IgD-negative memory B cell (primary cell): ENCODE results near the gene XPR1. TPM values are rescaled to one million over a fixed set of nuclear protein-coding genes. Genes with fewer than 3 reads are reported as not detected.
A peak's percentile ranks its signal among the peaks of the same experiment; 100 is the strongest.
"Not testable (repeated sequence)": the region's sequence is repeated elsewhere in the genome, so short reads cannot be mapped to it uniquely, and the experiment has no call there.

Source experiments
- H3K27ac Mint-ChIP-seq, 3 donors: one replicate each; pipeline ENCODE4 v1.8.0; 2020 to 2022; ENCODE audit warnings: mild to moderate bottlenecking in 3 of 3, mixed read lengths in 3 of 3, moderate library complexity in 1 of 3
- H3K27me3 Mint-ChIP-seq: one replicate; pipeline ENCODE4 v1.8.0; 2021; ENCODE audit warnings: mixed read lengths
- H3K36me3 Mint-ChIP-seq: one replicate; pipeline ENCODE4 v1.8.0; 2020; ENCODE audit warnings: mild to moderate bottlenecking, mixed read lengths
- H3K4me1 Mint-ChIP-seq, 3 donors: one replicate each; pipeline ENCODE4 v1.8.0; 2020 to 2022; ENCODE audit warnings: mixed read lengths in 3 of 3, mild to moderate bottlenecking in 1 of 3
- H3K4me3 Mint-ChIP-seq, 4 donors: one replicate each; pipeline ENCODE4 v1.8.0; 2020 to 2022; ENCODE audit warnings: mild to moderate bottlenecking in 4 of 4, mixed read lengths in 4 of 4, moderate library complexity in 3 of 4
- H3K9me3 Mint-ChIP-seq, 3 donors: one replicate each; pipeline ENCODE4 v1.8.0; 2020 to 2021; ENCODE audit warnings: mixed read lengths in 3 of 3, mild to moderate bottlenecking in 1 of 3
- polyA plus RNA-seq: library from polyadenylated mRNA; unstranded; fragments of 300-500 nt; fragmentation: Illumina TruSeq; gene quantifications from one replicate; pipeline ENCODE4 v1.2.3, GENCODE V29; 2021

Gene XPR1
- polyA plus RNA-seq, 1 donor from 2014 or later, result 5.7 TPM

DNA sequence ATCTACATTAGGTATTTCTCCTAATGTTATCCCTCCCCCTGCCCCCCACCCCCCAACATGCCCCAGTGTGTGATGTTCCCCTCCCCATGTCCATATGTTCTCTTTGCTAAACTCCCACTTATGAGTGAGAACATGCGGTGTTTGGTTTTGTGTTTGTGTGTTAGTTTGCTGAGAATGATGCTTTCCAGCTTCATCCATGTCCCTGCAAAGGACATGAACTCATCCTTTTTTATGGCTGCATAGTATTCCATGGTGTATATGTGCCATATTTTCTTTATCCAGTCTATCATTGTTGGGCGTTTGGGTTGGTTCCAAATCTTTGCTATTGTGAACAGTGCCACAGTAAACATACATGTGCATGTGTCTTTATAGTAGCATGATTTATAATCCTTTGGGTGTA, 199.7 kb downstream of the XPR1 start:
- not testable (repeated sequence) for H3K4me1 Mint-ChIP-seq, H3K27ac Mint-ChIP-seq, H3K4me3 Mint-ChIP-seq, H3K27me3 Mint-ChIP-seq
- Mint-ChIP-seq H3K36me3 (peaks cover 52% of the 10 kb centered on the region), H3K9me3 (peaks cover 7 to 16% (median 14%) of the 10 kb centered on the region in 3 donors)

DNA sequence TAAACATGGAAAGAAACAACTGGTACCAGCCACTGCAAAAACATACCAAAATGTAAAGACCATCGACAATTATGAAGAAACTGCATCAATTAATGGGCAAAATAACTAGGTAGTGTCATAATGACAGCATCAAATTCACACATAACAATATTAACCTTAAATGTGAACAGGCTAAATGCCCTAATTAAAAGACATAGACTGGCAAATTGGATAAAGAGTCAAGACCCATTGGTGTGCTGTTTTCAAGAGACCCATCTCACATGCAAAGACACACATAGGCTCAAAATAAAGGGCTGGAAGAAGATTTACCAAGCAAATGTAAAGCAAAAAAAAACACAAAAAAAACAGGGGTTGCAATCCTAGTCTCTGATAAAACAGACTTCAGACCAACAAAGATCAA, 201.4 kb downstream of the XPR1 start:
- Mint-ChIP-seq H3K9me3 (peaks cover 7 to 21% (median 16%) of the 10 kb centered on the region in 3 donors), H3K4me3 (peak overlapping the region in 1 of 4 donors; percentile 17), H3K36me3 (peaks cover 58% of the 10 kb centered on the region)
- not testable (repeated sequence) for H3K27ac Mint-ChIP-seq, H3K4me1 Mint-ChIP-seq, H3K27me3 Mint-ChIP-seq

DNA sequence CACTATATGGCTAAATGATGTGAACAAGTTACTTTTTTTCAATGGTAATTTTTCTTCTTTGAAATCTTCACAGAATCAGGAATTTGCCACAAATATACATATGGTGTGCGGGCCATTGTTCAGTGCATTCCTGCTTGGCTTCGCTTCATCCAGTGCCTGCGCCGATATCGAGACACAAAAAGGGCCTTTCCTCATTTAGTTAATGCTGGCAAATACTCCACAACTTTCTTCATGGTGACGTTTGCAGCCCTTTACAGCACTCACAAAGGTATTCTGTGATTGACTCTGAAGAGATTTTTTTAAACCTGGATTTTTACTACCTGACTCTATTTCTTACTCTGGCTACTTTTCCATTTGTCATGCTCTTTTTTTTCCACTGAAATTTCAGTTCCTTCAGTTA, 204.6 kb downstream of the XPR1 start:
- Mint-ChIP-seq H3K9me3 (peaks cover 7 to 15% (median 11%) of the 10 kb centered on the region in 3 donors), H3K4me1 (peaks cover 0 to 2% (median 0%) of the 10 kb centered on the region in 3 donors), H3K27me3 (no peaks in the 10 kb centered on the region), H3K27ac (no peak overlapping the region), H3K4me3 (no peak overlapping the region), H3K36me3 (peaks cover 43% of the 10 kb centered on the region)

DNA sequence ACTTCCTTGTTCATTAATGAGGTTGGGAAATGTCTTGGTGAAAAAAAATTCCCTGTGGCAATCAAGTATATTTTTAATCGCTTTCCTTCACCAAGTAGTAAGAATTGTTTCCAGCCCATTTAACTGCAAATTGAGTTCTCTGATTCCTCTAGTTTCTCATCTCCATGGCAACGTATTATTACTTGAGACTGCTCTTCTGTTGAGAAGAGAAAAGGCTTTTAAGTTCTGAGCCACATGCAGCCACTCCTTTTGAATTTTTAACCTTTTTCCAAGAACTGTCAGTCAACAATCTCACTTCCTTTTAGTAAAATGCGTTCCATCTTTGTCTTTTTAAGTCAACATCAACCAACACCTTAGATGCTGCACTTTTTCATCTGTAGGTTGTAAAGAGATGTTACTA, 205.2 kb downstream of the XPR1 start:
- no peak overlapping the region for H3K4me3 Mint-ChIP-seq
- peaks cover 37% of the 10 kb centered on the region for H3K36me3 Mint-ChIP-seq
- H3K27me3 Mint-ChIP-seq, result no peaks in the 10 kb centered on the region
- H3K9me3 Mint-ChIP-seq, result peaks cover 6 to 15% (median 8%) of the 10 kb centered on the region in 3 donors
- H3K4me1 Mint-ChIP-seq, result peaks cover 0 to 2% (median 0%) of the 10 kb centered on the region in 3 donors
- no peak overlapping the region for H3K27ac Mint-ChIP-seq

DNA sequence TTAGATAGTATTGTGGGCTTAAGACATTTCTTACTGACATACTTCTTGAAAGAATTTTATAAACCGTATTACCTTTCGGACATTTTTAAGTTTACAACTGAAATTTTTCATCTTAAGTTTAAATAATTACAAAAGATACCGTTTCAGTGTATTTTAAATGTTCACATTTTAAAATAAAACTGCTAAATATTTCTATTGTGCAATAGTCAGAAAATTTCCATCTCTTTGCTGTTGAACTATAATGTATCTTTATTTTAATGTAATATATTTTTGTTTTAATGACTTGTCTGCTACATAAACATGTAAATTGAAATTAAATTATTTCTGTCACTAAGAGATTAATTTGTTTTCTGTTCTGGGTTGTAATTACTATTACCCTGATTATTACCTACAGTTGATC, 206.7 kb downstream of the XPR1 start:
- H3K4me1 Mint-ChIP-seq, result peaks cover 0 to 2% (median 0%) of the 10 kb centered on the region in 3 donors
- no peaks in the 10 kb centered on the region for H3K27me3 Mint-ChIP-seq
- H3K36me3 Mint-ChIP-seq, result peaks cover 22% of the 10 kb centered on the region
- no peak overlapping the region for H3K27ac Mint-ChIP-seq
- H3K4me3 Mint-ChIP-seq, result no peak overlapping the region
- H3K9me3 Mint-ChIP-seq, result peaks cover 0 to 5% (median 1%) of the 10 kb centered on the region in 3 donors

DNA sequence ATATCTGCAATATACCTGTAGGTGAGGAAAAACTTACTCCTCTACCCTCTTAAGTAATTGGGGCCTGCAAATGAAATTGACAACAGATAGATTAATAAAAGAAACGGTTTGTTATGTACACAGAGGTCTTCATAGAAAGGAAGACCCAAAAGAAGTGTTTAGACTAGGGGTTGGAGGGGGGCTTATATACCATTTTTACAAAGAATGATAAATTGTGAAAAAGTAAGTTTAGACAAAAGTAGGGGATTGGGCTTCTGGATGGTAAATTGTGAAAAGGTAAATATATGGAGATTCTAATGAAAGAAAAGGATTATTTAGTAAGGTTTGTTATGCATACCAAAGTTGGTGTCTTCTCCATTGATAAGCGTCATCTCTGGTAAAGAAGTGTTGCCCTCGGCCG, 207.7 kb downstream of the XPR1 start:
- peaks cover 0 to 5% (median 1%) of the 10 kb centered on the region in 3 donors for H3K9me3 Mint-ChIP-seq
- H3K4me3 Mint-ChIP-seq, result no peak overlapping the region
- H3K4me1 Mint-ChIP-seq, result peaks cover 0 to 2% (median 0%) of the 10 kb centered on the region in 3 donors
- H3K36me3 Mint-ChIP-seq, result peaks cover 20% of the 10 kb centered on the region
- H3K27me3 Mint-ChIP-seq, result no peaks in the 10 kb centered on the region
- no peak overlapping the region for H3K27ac Mint-ChIP-seq

DNA sequence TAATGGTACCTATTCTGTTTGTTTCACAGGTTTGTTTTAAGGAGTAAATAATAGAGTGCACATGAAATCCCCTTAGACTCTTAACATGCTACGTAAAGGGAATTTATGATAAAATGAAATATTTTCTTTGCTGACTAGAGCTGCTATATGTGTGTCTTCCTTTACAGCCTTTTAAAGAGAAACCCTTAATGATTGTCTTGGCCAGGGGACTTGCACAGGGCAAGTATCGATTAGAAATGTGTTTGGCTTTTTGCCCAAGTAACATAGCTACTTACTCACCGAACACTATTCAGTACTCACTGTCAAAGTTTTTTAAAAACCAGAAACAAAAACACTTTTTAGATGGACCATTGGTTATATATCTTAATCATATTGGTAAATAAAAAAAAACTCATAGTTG, 209.6 kb downstream of the XPR1 start:
- H3K27ac Mint-ChIP-seq, result no peak overlapping the region
- H3K4me3 Mint-ChIP-seq, result no peak overlapping the region
- peaks cover 10% of the 10 kb centered on the region for H3K36me3 Mint-ChIP-seq
- H3K4me1 Mint-ChIP-seq, result no peaks in the 10 kb centered on the region
- no peaks in the 10 kb centered on the region for H3K27me3 Mint-ChIP-seq
- peaks cover 0 to 5% (median 1%) of the 10 kb centered on the region in 3 donors for H3K9me3 Mint-ChIP-seq

DNA sequence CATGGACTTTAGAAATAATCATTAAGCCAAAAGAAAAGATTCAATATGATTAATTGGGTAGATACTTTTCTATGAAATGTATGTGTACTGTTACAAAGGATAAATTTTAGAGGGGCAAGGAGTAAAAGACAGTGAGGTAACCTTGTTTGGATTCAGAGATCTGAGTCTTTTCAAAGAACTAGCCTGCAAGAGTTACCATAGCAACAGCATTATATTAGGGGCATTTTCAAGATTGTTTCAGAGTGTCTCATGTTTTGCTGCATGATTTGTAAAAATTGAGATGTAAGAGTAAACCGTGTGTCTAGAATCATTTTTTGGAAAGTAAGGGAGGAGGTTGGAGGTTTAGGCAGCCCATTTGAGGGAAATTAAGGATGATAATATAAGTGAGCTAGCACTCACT, 210.2 kb downstream of the XPR1 start:
- Mint-ChIP-seq H3K27me3 (no peaks in the 10 kb centered on the region), H3K4me1 (no peaks in the 10 kb centered on the region), H3K27ac (no peak overlapping the region), H3K4me3 (no peak overlapping the region), H3K9me3 (peaks cover 0 to 5% (median 1%) of the 10 kb centered on the region in 3 donors), H3K36me3 (peaks cover 8% of the 10 kb centered on the region)

DNA sequence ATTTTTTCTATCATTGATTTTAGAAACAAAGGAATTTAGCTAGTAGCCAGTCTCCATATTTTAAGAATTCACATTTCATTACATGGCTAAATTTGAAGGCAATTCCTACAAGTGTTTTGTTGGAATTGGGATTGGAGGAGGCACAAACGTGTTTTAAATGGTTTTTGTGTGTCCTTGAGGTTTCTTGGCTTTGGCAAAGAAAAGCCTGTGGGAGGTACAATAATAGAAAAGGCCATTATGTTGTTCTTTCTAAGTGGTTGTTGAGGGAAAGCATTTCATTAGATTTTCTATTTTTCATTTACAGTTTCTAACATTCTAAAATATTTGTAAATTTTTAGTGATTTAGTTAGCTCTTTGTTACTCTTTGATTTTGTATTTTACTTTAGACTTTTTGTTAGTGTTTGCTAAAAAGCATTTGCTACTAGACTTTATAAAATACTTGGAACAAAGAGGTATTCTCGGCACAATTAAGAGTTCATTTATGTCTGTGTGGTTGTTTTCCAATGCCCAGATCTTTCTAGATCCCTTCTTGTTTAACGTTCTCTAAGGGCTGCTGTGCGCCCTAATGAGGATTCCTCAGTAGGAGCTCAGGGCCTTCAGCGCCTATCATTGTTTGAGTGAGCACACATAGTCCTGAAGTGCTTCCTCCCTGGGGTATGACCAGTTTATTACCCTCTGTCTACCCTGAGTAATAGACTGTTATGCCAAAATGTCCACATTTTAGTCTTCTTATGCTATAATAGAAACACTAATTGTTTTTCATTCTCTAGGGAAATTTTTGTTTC, 210.9 kb downstream of the XPR1 start:
- peaks cover 8% of the 10 kb centered on the region for H3K36me3 Mint-ChIP-seq
- H3K9me3 Mint-ChIP-seq, result peaks cover 0 to 5% (median 1%) of the 10 kb centered on the region in 3 donors
- no peak overlapping the region for H3K4me3 Mint-ChIP-seq
- no peaks in the 10 kb centered on the region for H3K4me1 Mint-ChIP-seq
- H3K27ac Mint-ChIP-seq, result no peak overlapping the region
- H3K27me3 Mint-ChIP-seq, result no peaks in the 10 kb centered on the region

DNA sequence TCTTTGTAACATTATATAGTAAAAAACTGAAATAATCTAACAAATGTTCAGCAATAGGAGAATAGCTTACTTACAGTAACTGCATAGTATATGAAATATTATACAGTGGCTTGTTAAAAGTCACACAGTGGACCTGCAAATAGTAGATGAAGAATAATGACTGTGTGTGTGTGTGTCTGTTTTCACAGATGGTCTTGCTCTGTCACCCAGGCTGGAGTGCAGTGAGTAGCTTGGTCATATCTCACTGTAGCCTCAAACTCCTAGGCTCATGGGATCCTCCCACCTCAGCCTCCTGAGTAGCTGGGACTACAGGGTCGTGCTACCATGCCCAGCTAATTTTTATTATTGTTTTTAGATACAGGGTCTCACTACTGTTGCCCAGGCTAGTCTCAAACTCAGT, 213.5 kb downstream of the XPR1 start:
- Mint-ChIP-seq H3K36me3 (peaks cover 2% of the 10 kb centered on the region), H3K4me1 (peaks cover 3 to 11% (median 9%) of the 10 kb centered on the region in 3 donors), H3K27ac (peak overlapping the region in 1 of 3 donors; percentile 47), H3K4me3 (no peak overlapping the region), H3K9me3 (no peaks in the 10 kb centered on the region), H3K27me3 (no peaks in the 10 kb centered on the region)

DNA sequence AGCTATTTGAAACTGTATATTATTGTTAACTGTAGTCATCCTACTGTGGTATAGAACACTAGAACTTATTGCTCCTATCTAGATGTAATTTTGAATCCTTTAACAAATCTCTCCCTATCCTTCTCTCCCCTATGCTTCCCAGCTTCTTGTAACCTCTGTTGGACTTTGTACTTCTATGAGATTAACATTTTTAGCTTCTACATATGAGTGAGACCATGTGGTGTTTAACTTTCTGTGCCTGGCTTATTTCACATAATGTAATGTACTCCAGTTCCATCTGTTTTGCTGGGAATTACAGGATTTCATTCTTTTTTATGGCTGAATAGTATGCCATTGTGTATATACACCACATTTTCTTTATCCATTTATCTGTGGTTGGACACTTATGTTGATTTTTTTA, 216.4 kb downstream of the XPR1 start:
- Mint-ChIP-seq H3K36me3 (peaks cover 3% of the 10 kb centered on the region), H3K27ac (peak overlapping the region in 1 of 3 donors; percentile 26), H3K4me3 (no peak overlapping the region), H3K27me3 (no peaks in the 10 kb centered on the region), H3K4me1 (peaks cover 9 to 24% (median 17%) of the 10 kb centered on the region in 3 donors), H3K9me3 (peaks cover 0 to 4% (median 0%) of the 10 kb centered on the region in 3 donors)

DNA sequence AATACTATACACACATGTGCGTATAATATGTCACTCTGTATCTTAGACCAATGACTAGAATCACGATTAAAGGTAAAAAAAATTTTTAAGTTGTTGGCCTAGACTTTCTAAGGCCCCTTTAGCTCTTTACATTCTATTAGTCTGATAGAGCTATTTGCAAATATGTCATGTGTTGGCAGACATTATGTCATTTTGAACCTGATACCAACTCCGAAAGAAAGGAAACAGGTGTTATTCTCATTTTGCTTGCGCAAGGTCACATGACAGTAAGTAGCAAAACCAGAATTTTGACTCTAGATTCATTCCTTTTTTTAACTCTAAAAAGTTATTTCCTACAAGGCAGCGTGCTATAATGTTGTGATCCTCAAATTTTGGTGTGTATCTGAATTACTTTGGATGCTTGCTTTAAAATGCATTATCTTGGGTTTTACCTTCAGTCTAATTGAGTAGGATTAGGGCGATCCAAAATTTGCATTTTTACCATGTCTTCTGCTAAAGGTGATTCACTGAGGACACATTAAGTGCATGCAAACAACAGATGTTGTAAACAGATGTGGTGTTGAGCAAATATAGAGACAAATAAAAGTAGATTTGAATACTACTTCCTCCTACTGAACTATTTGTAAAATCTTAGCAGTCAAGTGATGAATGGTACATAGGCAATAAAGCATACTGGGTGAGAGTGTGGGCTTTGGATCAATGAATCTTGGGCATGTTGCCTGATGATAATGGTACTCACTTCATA, 217.4 kb downstream of the XPR1 start:
- Mint-ChIP-seq H3K27ac (peak overlapping the region in 2 of 3 donors; percentile 7 to 27), H3K27me3 (no peaks in the 10 kb centered on the region), H3K9me3 (peaks cover 0 to 4% (median 0%) of the 10 kb centered on the region in 3 donors), H3K4me3 (peak overlapping the region in 2 of 4 donors; percentile 12 to 44), H3K36me3 (peaks cover 3% of the 10 kb centered on the region), H3K4me1 (peaks cover 9 to 24% (median 17%) of the 10 kb centered on the region in 3 donors)

DNA sequence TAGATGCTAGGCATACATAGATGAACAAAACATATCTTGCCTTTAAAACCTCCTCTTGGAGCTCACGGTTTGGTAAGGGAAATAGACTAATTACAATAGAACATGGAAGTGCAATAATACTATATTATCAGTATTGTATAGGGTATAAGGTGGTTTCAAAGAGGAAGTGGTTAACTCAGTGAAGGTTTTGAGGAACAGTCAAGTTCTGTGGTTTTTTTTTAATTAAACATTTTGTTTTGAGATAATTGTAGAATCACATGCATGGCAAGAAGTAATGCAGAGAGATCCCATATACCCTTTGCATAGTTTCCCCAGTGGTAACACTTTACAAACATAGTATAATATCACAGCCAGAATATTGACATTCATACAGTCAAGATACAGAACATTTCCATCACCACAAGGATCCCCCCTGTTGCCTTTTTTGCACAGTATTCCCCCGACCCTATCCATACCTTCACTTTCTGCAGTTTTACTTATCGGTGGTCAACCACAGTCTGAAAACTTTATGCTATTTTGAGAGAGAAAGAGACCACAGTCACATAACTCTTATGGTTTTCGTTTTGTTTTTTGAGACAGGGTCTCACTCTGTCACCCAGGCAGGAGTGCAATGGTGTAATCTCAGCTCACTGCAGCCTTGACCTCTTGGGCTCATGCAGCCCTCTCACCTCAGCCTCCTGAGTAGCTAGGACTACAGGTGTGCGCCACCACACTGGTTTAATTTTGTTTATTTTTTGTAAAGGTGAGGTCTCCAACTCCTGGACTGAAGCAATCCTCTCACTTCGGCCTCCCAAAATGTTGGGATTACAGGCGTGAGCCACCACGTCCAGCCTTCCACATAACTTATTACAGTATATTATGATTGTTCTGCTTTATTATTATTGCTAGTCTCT, 220.4 kb downstream of the XPR1 start:
- H3K4me1 Mint-ChIP-seq, result peaks cover 12 to 24% (median 17%) of the 10 kb centered on the region in 3 donors
- H3K27ac Mint-ChIP-seq, result no peak overlapping the region
- H3K27me3 Mint-ChIP-seq, result no peaks in the 10 kb centered on the region
- peaks cover 0 to 4% (median 0%) of the 10 kb centered on the region in 3 donors for H3K9me3 Mint-ChIP-seq
- H3K36me3 Mint-ChIP-seq, result peaks cover 8% of the 10 kb centered on the region
- peak overlapping the region in 1 of 4 donors; percentile 25 for H3K4me3 Mint-ChIP-seq

DNA sequence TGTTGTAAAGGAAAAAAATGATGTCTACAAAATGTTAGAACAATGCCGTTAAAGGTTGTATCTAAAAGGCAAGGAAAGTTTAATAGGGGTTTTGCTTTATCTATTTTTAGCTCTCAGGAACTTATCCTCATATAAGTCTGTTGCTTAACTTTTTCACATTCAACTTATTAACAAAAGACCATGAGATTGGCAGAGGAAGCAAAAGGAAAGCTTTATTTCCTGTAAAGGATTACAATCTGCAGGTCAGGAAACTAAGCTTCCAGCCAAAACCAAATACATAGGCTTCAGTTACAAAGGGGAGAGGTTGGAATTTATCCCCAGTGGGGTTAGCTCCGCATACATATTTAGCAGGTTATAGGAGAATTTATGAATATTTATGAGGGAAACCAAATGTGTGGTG, 222.2 kb downstream of the XPR1 start:
- Mint-ChIP-seq H3K27ac (no peak overlapping the region), H3K36me3 (peaks cover 8% of the 10 kb centered on the region), H3K4me3 (no peak overlapping the region), H3K4me1 (peaks cover 12 to 20% (median 15%) of the 10 kb centered on the region in 3 donors), H3K9me3 (peaks cover 0 to 4% (median 0%) of the 10 kb centered on the region in 3 donors), H3K27me3 (no peaks in the 10 kb centered on the region)
